A172 (cell line): ENCODE data around the gene TLX1. TPM values are rescaled to one million over a fixed set of nuclear protein-coding genes. Genes with fewer than 3 reads are reported as not detected.

Source experiments
- DNase-seq: peaks from one replicate; pipeline ENCODE4 v3.0.0-alpha.2; 2015; ENCODE audit warnings: low spot score
- total RNA-seq: library from RNA; depleted of rRNA; stranded (reverse); fragments of >200 nt; shearing (Covaris generic); gene quantifications from 2 replicates; pipeline ENCODE4 v1.2.3, GENCODE V29; 2014

TLX1 gene
- total RNA-seq, 1 experiment from 2014 or later, result not detected

DNA sequence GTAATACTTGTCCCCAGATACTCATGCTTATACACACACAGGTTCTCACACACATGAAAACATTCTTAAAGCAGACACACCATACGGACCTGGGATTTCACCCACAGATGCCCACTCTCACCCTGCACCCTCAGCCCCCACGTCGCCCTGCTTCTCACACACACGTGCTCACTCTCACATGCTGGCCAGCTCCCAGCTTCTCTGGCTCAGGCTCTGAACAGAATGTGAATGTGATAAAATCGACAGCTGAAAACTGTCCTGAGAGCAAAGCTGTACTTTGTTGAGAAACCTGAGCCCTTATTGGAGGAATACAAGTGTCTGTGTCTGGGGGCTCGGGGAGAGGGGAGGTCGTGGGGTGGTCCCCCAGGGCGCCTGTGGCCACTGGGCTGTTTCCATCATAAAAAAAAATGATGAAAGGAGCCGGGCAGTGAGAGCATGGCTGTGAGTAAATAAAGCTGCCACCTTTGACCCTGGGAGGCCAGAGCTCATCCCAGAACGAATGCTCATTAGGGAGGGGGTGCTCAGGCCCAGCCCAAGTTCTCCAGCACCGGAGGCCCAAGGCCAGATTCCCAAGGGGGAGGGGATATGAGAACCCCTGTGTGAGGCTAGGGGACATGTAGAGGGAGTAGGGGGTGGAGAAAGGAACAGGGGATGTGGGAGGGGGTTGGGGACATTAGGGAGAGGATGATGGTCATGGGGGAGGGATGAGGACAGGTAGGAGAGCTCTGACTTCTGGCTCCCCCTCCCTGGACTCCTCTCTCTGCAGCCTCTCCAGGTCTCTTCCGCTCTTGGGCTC, 18.1 kb upstream of the TLX1 start:
- DNase-seq, result no peak

DNA sequence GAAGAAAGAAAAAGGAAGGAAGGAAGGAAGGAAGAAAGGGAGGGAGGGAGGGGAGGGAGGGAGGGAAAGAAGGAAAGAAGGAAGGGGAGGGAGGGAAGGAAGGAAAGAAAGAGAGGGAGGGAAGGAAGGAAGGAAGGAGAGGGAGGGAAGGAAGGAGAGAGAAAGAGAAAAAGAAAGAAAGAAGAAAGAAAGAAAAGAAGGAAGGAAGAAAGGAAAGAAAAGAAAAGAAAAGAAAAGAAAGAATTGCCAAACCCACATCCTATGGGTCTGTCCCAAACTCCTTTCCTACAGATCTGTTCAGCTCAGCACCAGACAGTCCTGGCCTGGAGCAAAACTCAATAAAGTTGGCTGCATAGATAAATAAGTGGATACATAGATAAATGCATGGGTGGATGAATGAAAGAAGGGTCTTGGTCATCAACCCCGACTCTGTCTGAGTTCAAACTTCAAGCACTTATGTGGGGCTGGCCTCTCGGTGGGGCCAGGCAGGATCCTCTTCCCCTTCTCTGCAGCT, 17.2 kb upstream of the TLX1 start:
- no peak for DNase-seq

DNA sequence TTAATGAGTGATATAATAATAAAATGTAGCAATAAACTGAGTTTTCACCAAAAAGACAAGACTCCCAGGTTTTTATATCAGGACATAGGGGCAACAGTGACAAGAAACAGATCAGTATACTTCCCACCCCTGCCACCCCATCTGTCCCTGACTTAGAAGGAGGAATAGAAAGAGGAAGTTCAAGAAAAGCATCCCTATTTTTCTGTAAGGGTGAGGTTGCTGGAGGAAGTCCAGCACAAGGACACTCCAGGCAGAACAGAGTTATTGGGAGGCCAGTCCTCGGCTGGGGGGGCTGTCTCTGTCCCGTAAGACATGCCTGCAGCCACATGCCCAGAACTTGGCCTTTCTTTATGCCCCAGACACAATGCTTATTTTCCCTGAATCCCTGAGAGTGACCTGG, 16.5 kb upstream of the TLX1 start:
- DNase-seq, result no peak

DNA sequence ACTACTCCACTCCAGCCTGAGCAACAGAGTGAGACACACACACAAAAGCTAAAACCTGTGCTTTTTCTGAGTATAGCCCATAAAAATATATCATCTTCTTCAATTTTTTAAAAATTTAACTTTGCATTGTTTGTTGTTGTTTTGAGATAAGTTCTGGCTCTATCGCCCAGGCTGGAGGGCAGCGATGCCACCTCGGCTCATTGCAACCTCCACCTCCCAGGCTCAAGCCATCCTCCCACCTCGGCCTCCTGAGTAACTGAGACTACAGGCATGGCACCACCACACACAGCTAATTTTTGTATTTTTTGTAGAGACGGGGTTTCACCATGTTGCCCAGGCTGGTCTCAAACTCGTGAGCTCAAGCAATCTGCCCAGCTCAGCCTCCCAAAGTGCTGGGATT, 14.3 kb upstream of the TLX1 start:
- DNase-seq, result no peak

DNA sequence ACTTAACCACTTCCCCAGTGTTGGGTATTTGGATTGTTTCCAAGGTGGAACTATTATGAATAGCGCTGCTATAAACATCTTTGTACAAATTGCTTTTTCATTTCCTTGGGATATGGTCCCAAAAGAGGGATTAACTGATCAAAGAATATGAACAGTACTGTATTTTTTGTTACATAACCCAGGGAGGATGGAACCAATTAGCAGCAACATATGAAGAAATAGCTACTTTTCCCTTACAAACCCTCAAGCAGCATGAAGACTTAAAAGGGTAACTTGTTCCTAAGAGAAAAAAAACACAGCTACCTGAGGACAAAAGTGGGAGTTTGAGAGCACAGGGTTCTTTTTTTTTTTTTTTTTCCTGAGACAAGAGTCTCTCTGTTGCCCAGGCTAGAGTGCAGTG, 13.1 kb upstream of the TLX1 start:
- DNase-seq, result no peak

DNA sequence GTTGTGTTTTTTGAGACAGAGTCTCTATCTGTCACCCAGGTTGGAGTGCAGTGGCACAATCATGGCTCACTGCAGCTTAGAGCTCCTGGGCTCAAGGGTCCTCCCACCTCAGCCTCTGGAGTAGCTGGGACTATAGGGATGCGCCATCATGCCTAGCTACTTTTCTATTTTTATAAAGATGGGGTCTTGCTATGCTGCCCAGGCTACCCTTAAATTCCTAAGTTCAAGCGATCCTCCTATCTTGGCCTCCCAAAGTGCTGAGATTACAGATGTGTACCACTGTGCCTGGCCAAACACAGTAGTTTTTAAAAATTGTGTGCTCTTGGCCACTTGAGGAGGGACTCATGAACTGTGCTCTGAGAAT, 10.6 kb upstream of the TLX1 start:
- no peak for DNase-seq

DNA sequence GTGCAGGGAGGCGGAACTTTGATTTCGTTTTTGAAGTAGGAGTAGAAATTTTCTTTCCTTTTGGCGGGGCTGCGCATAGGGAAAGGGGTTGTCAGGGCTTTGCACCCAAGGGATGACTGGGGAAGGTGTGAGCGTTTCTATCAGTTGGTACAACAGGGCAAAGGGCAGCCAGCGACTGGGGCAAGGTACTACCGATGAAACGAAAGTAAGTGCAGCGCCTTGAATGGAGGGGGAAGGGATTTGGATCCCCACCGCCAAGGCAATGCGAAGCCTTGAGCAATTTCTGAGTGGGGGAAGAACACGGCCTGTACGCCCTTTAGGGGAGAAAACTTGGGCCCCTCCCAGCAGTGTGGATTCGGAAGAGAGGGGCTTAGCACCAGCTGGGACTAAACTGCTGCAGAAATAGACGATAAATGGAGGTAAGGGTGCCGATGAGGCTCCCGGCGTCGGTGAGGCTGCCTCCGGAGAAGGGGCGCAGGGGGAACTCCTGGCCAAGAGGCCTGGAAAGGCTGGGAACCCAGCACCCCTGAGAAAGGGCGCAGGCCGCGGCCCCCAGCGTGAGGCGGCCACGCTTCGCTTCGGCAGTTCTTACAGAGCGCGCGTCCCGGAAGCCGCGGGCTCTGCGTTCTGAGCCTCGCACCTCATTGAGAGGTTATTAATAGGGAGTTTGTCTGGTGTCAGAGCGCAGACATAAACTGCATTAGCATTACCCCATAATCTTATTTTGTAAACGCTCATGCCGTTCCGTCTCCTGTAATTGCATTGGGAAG, 10.0 kb upstream of the TLX1 start:
- DNase-seq, result no peak

DNA sequence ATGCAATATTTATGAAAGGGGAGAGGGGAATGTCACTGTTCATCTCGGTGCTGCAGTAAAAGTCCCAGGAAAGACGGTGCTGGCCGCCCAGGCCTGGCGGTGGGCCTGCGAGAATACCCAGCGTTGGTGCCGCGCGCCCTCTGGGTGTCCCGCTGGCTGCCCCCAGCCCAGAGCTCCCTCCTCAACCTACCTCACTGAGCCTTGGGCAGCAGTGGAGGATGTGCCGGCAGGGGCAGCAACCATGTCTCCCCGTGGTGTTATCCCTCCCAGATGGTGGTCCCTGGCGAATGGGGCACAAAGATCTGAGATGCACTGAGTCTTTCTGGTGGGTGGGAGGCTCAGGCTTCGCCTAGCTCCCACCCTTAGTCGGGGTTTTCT, 9.5 kb upstream of the TLX1 start:
- DNase-seq, result no peak

DNA sequence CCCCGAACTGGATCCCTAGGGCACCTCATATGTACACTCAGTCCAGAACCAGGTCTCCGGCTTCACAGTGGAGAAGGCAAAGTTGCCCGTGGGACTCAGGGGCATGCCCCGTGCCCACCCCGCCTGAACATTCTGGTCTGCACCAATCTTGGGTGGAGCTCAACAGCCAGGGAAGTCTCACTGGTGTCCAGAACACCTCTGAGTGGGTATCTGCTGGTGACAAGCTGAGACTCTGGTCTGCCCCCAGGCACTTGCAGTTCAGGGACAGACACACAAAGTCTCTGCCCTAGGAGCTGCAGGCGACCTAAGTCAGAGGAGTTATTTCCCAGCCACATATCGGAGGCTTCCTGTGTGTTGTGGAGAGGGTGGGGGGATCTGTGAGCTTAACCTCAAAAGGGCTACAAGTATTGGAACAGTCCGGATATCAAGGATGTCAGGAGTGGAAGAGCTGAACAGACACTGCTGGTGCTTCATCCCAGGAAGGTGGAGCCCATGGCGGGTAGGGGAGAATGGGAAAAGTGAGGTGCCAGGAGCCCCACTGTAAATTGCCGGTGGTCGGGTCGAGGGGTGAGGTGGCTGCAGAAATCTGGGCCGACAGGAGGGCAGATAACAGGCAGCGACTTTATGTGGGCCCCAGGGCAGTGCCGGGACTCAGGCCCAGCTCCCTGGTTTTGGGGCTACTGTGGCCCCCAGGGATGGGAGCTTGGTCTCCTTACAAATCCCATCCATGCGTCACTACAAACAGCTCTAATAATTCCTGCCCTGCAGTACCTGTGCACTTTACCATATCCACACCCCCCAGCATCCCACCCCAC, 8.6 kb upstream of the TLX1 start:
- no peak for DNase-seq

DNA sequence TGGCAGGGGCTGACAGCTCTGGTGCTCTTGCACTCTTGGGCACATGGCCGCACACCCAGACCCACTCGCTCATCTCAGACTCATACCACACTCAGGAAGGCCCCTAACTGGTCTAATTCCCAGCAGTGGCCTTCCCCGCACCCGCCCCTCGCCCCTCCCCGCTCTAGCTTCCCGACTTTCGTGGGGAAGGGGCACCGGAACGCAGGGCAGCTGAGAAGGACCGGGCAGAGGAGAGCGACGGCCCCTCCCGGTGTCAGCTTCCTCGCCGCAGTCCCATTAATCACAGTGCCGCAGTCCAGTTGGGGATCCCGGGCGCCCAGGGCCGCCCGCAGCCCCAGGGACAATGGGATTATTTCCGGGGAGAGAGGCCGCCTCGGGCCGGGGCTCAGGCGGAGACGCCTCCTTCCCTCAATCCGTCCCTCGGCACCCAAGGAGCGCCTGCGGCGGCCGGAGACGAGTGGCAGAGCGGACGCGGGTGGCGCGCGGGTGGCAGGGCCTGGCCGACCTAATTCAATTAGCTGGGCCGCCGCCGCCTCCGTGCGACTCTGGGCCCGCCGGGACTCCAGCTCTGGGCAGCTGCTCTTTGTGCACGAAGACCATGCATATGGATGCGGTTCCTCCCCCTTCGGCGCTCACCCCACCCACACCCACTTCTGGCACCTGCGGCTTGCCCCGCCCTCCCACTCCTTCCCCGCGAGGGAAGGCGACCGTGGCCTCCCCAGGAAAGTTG, 7.8 kb upstream of the TLX1 start:
- no peak for DNase-seq

DNA sequence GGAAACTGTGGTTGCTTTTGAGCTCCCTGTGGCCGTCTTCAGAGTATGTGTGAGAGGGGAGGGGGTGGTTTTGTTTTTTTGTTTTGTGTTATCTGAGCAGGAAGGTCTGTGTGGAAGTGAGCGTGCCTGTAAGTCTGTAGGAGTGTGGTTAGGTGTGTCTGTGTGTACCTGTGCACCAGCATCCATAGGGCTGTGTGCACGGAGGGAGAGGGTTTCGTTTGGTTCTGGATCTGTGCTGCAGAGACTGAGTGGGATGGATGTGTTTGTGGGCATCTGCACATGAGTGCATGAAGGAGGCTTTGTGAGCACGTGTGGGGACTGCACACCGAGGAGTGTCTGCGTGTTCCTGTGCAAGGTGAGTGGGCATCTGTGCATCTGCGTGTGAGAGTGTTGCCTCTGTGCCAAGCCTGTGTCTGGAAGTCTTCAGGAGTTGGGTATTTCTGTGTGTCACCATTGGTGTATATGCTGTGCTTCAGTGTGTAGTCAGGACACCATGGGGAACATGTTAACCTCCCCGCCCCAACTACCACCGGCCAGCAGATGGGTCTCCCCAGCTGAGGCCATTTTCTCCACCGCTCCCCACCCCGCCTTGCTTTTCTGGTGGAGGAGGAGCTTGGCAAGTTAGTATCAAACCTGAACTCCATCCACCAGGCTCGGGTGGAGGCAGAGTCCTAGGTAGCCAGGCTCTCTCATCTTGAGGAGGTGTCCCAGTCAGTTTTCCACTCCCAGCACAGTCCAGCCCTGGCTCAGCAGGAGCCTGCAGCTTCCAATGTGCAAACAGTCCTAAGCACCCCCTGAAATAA, 7.1 kb upstream of the TLX1 start:
- no peak for DNase-seq

DNA sequence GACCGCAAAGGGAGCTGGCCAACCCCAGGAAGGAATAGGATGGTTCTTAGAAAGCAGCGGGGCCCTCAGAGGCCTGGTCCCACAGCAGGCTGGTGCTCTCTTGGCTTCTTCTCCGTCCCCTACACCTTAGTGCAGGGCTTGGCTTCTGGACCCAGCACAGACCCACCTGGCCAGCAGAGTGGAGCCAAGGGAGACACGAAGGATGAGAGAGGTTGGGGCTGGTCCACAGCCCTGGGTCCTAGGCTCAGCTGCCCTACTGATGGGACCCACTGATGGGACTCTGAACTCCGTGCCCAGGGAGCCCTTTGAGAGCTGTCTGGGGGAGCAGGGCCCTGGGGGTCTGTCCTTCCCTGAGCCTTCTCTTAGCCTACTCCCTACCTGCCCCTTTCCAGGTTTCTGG, 6.2 kb upstream of the TLX1 start:
- DNase-seq, result no peak

DNA sequence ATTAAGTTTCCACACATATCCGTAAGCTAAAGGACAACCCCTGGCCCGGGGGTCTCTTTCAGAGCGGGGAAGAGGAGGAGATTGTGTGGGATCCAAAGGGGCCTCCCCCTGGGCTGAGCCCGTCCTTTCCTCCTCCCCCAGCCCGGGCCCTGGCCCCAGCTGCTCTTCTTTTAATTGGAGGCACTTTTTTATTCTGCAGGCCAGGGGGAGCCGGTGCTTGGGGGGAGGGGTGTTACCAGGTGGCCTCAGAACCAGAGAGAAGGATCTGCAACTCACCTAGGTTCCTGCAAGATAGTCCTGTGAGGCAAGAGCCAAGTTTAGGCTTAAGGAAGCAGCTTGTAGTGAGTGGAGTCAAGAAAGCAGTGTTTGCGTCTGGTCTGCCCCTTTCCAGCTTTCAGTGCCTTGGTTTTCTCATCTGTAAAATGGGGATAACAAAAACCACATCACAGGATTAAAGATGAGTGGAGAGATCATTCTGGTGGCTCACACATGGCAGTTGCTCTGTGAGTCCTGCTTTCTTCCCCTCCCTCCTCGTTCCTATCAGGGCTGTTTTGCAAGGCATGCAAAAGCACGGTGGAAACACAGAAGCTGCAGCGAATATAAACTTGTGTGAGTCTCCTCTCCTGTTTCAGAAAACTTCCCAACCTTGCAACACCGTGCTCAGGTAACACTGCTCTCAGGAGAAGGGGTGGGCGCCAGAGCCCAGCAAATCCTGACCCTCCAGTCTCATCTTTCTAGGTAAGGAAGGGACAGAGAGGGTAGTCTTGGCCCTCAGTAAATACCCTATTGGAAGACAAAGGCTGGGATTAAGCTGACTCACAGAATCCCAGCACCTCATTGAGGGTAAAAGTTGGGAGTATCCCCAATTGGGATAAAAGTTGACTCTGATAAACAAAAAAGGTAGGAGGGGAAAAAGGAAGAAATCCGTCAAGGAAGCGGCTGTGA, 4.1 kb upstream of the TLX1 start:
- no peak for DNase-seq

DNA sequence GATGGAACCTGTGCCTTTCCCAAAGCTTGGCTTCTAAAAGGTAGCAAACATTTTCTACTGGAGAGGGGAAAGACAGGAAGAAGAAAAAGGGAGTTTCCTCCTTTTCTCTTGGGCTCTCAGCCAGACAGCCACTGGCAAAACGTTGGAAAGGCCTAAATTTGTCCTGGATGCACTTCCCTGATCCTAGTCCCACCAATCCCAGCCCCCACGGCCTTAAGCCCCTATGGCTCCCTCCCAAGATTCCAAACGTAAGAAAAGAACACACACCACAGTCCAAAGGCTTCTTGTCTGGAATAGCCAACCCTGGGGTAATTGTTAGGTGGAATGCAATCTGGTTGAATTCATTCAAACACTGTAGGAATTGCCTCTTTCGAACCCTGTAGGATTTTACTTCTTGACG, 959 bp upstream of the TLX1 start:
- no peak for DNase-seq

DNA sequence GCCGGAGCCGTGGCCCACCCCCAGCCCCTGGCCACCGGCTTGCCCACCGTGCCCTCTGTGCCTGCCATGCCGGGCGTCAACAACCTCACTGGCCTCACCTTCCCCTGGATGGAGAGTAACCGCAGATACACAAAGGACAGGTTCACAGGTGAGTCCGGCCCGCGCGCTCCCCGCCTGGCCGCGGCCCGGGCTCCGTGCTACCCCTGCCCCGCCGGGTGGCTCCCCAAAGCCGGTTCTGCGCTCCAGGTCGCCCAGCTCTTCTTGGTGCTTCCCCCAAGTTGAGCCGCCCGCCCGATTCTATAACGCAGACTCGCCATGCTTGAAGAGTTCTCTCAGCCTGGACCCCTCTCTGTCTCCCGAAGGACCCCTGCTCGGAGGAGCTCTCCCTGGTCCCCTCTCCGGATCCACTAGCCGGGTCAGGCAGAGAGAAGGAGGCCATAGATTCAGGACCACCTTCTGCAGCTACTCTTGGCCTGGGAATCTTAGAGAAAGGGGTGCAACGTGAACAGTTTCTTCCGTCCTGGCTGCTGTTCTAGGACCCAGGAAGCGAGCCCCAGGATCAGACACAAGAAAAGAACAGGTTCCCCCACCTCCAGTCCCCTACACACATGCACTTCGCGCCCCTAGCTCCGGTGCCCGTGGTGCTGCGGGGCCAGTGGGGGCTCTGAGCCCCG, 999 bp downstream of the TLX1 start:
- no peak for DNase-seq

DNA sequence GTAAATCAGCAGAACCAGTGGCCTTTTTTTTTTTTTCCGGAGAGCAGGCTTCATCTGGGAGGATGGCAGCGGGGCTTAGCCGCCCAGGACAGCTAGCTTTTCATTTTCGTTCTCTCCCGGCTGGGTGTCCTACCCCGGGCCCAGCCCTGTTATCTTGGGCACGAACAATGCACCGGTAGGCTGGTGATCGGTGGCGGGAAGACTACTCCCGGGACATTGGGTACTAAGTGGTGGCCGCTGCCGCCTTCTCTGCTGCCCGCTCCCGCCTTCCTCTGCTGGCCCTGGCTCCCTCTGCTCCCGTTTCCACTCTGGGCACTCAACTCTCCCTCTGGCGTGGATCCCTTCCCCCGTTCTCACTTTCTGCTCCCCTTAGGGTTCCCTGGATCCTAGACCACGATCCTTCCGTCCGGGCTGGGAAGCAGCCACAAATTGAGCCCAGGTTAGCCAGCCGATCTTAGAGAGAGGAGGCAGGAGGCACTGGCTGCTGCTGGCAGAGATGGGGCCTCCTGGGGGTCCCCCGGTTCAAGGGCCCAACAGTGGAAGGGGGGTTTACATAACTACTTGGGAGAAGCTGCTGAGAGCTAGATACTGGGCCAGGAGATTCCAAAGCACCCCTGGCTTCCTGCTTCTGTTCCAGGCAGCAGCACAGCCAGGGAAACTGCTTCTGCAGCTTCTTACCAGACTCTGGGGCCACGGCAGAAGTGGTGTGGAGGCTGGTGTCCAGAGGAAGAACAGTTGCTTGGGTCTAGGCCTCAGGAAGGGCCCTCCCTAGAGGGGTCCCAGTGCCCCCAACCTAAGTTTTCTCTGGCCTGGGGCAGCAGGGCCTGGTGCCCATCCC, 1.8 kb downstream of the TLX1 start:
- DNase-seq, result no peak

DNA sequence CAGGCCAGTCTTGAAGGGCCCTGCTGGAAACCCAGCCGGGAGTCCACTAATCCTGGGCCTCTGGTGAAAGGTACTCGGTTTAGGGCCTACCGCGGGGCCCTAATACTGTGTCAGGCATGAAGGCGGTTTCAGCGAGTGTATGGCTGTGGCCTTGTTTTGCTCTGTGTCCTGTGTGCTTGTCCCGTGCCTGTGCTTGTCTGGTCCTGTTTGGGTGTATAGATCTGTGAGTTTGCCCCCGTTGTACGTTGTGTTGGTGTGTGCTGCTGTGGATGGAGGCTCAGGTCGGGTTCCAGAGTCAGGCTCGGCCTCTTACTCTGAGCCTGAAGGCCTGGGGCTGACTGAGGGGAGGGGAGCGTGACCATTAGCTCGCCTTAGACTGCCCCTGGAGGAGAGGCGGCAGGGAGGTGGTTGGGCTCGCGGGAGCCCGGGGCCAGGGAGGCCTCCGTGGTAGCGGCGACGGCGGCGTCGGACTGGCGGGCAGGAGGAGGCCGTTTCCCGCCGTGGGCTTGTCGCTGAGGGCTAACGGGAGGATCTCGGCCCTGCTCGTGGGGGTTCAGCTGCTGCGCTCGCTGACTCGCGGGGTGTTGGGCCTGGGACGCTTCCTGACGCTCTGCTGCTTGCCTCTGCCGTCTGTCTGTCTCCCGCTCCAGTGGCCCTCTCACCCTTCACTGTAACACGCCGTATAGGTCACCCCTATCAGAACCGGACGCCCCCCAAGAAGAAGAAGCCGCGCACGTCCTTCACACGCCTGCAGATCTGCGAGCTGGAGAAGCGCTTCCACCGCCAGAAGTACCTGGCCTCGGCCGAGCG, 2.6 kb downstream of the TLX1 start:
- no peak for DNase-seq
